LNCAP (cell line): ENCODE measurements around the gene TAOK2.

Source experiments
- CTCF ChIP-seq: fragments of 450-650 bp; IDR thresholded peaks from 2 replicates; pipeline ENCODE4 v1.5.1; 2017; ENCODE audit warnings: mild to moderate bottlenecking

TAOK2 gene

DNA sequence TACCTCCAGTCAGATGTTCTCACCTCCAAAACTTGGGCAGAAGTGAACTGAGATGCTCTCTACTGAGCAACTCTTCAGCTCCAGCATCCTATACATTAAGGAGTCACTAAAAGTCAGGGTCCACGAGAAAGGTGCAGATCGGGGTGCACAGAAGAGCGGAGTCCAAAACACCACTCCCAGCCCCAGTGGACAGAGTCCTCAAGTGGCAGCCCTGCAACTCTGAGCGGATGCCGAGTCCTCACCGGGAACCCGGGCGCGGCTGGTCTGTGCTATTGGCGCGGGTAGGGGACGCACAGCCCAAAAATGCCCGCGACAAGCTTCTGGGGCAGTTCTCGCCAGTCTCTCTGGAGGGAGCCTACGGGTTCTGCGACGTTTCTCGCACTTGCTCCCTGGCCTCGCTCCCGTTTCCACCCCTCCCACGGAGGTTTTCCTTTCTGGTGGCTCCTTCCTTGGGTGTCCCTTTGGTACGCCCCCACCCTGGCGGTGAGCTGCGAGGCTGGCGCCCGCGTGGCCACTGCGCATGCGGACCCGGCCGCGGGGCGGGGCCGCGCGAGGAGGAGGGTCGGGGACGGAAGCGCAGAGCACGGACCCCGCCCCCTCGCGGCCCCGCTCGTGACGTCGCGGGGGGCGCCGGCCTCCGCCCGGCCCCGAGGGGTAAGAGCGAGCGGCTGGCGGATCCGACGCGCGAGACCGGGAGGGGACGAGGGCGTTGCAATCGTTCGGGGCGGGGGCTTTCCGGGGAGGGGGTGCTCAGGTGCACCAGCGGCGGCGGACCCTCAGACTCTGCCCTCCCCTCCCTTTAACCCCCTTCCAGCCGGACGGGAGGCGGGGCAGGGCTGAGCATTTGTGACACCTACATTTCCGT, 12.0 kb upstream of the TAOK2 start, which contains the start of gene TMEM219:
Gene TMEM219 (plus strand): TSS at position 601 of the 865 bp plus-strand sequence. CDS start 1,065 bp downstream, outside the sequence.
- TF ChIP-seq CTCF = no peak; the same call in 1 of the 2 replicates

- TF ChIP-seq CTCF = no peak
Observed at GRCh38 chr16:29962344-29962994, 11.2 kb upstream of the TAOK2 start.

- no peak for TF ChIP-seq CTCF
Observed at GRCh38 chr16:29963021-29963743, 10.5 kb upstream of the TAOK2 start.

DNA sequence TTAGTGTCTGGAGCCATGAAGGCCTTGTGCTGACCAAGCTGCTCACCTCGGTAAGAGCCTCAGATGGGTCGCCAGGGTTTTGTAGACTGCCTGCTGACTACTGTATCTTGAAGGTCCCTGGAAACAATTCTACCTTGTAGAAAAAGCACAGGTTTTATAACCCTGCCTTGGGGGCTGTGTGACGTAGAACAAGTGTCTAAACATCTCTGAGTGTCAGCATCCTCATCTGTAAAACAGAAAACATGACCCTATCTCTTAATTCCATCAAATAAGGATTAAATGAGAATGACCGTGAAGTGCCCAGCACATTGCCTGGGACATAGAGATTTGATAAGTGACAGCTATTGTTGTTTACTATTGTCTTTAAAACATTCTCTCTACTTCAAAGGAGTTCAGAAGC, 5.5 kb upstream of the TAOK2 start:
- no peak for TF ChIP-seq CTCF

GRCh38 chr16:29971304-29971703, 2.4 kb upstream of the TAOK2 start:
- TF ChIP-seq CTCF = no peak

GRCh38 chr16:29972500-29972899, 1.2 kb upstream of the TAOK2 start:
- TF ChIP-seq CTCF = no peak

GRCh38 chr16:29972992-29973383, 680 bp upstream of the TAOK2 start:
- no peak for TF ChIP-seq CTCF
